Inflammatory macrophage treated with lipopolysaccharide for 4 hours (primary cell): ENCODE data around the gene UBIAD1.
"Not testable (repeated sequence)": the region's sequence is repeated elsewhere in the genome, so short reads cannot be mapped to it uniquely, and the experiment has no call there.

Experiments used
- DNase-seq: peaks from one replicate; pipeline ENCODE4 v3.0.0-alpha.2; 2020

UBIAD1 gene

DNA sequence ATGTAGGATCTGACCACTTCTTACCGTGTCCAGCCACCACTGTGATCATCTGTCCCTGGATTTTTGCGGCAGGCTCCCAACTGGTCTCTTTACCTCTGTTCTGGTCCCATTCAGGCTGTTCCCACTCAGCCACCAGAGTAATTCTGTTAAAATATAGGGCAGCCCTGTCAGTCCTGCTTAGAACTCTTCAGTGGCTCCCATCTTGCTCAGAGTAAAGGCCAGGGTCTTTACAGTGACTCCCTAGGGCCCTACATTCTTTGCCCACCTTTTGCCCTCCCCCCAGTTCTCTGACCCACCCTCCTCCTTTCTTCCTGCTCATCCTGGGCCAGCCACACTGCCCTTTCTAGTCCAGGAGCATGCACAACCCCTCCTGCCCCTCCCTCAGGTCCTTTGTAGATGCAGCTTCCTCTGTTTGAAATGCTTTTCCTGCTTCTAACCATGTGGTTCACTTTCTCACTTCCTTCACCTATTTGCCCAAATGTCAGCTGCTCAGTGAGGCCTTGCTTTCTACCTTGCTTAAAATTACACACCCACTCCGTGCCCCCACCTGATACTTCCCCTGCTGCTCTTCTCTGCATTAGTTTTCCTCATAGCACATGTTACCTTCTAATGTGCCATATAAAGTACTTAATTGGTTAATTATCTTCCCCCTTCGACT lies 7.8 kb downstream of the UBIAD1 start:
- no peak for DNase-seq

DNA sequence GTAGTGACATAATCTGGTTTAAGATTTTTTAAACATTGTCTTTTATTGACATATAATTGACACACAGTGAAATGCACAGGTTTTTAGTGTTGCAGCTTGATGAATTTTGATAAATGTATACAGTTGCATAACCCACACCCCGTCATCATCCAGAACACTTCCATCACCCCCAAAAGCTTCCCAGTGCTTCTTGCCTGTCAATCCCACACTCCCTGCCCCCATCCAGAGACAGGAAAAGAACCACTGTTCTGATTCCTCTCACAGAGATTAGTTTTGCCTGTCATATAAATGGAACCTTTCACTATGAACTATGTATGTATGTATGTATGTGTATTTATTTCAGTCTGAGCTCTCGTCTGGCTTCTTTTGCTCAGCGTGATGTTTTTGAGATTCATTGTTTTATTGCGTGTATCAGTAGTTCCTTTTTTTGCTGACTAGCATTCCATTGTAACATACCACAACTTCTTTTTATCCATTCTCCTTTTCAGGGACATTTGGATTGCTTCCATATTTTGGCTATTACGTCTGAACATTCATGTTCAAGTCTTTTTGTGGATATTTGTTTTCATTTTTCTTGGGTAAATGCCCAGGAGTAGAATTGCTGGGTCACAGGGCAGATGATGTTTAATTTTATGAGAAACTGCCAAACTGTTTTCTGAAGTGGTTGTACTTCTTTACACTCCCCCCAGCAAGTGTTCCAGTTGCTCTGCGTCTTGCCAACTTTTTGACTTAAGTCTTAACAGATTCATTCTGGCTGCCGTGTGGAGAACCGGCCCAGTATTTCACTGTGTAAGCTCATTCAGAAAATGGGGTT lies 8.7 kb downstream of the UBIAD1 start:
- DNase-seq = peak; percentile 28

DNA sequence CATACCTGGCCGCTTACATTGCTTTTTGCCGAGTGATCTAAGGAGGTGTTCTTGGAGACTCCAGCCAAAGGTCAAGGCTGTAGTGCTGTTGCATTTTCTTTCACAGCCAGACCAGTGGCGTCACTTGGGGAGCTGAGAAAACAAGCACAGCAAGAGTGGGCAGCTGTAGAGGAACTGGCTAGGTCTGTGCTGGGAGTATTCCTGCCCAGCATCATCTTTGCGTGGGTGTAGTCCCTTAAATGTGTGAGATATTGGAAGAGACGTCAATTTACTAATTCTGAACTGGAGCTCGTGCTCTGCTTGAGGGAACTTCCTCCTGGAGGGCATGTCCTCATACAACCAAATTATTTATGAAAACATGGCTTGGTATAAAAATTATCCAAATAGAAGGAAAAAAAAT lies 10.2 kb downstream of the UBIAD1 start:
- DNase-seq = peak; percentile 84

DNA sequence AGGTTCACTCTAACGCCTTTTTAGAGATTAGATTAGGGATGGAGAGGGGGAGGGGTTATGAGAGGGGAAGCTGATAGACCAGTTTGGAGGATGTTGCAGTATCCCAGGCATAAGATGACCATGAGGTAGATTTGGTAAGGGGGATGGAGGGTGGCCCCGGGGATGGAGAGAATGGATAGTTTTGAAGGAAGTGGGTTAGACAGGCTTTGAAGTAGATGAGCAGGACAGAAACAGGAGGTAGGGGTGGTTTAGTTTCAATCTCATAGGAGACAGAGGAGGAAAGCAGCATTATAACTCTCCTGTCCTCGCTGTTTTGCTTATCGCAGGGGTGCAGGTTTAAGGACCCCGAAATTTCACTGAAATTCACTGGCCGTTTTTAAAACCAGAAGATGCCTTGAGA lies 11.8 kb downstream of the UBIAD1 start:
- DNase-seq = no peak

DNA sequence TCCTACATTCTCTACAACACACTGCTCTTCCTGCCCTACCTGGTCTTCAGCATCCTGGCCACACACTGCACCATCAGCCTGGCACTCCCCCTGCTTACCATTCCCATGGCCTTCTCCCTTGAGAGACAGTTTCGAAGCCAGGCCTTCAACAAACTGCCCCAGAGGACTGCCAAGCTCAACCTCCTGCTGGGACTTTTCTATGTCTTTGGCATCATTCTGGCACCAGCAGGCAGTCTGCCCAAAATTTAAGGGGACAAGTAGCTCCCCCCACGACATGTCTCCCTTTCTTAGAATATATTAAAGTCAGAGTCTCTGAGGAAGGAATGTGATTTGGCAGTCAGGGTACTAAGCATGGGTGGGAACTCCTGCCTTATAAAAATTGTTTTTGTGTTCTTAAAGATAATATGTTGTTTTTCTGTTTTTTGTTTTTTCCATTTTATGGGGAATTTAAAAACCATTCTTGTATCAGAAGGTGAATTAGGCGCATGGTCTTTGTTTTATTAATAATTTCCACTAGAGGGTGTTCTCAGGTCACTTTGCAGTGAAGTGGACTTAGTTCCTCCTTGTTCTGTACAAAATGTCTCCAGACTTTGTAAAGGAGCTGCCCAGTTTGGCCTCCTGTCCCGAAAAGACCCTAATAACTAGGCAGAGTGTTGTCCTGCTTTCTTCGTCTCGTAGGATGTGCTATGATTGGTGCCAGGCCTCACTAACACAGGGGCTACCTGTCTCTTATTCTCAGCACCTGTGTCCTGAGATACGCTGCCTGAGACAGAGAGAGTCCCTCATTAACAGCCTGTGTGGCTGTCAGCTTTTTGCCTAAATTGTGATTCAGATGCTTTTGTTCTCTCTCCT lies 13.1 kb downstream of the UBIAD1 start:
- DNase-seq = no peak

DNA sequence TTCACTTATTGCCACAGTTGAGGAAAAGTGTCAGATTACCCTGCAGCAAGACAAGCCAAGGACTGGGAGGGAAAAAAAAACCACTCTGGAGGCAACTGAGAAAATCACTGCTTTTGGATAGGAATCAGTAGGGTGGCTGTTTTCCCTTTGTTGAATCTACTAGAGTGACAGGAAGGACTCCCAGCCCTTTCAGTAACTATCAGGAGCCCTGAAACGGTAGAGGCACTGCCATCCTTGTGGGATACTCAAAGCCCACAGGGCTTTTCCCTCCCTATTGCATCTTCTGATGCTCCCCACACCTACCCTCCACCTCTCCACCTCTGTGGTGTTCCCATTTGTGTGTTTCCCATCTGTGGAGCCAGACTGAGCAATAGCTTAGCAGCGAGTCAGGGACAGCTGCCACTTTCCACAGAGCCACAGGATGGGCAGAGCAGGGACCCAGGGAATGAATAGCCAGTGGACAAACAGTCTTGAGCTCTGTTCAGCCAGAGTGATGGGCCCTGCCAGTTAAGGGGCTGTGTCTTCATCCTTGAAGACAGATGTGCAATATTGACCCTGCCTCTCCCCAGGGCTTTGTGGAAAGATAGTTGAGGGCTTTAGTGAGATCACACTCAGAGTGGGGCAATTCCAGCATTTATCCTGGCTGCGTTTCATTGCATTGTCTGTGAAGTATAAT lies 13.9 kb downstream of the UBIAD1 start:
- DNase-seq = no peak

DNA sequence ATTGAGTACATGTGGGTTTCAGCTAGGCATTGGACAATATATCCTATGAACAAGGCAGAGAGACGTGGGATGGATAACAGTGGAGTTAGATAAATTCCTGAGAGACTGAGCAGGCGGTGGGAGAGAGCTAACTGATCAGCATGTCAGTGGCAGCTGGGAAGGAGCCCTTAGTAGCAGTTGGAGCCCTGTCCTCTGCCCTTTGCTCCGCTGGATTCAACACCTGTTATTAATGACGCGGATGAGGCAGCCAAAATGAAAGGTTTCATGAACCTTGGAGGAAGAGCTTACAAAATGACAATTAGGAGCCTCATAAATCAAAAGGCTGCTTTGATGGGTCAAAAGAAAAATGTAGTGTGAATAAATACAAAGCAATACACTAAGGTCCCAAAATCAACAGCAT lies 16.1 kb downstream of the UBIAD1 start:
- no peak for DNase-seq

DNA sequence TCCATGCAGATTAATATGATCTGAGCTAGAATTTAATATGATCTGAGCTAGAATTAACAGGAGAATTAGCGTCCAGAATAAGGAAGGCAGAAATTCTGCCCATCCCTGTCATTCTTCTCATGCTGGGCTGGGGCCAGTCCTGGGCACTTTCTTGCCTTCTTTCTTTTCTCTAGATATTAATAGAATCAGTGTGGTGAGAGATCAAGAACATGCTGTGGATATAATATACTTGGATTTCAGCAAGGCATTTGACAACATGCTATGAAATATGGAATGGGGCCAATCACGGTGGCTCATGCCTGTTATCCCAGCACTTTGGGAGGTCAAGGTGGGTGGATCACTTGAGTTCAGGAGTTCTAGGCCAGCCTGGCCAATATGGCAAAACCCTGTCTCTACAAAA lies 18.1 kb downstream of the UBIAD1 start:
- no peak for DNase-seq

DNA sequence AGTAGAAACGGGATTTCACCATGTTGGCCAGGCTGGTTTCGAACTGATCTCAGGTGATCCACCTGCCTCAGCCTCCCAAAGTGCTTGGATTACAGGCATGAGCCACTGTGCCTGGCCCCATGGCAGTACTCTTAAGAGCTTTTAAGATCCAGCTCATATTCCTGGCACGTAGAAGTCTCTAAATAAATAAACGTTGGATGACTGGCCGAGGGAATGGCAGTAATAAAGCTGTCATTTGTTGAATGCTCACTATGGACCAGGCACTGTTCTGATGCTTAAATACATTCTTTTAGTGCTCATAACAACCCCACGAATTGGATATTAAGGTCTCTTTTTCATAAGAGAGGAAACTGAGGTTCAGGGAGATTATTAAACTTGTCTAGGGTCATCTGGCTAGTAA lies 20.9 kb downstream of the UBIAD1 start:
- DNase-seq = no peak

DNA sequence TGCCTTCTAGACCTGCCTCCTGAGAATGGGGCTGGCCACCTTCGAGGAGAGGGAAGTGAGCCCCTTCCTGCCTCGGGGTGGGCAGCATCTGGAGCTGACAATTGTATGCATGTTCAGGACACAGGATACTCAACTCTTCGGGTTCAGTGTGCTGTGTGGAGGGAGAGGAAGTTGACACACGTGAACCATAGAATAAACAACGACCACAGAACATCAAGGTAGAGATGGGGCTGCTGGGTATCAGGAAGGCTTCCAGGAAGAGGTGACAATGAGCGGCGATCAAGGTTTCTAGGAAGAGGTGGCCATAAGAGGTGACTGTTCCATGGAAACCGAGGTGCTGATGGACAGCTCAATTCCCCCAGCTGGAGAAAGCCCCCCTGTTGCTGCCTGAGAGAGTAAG lies 22.0 kb downstream of the UBIAD1 start:
- DNase-seq = no peak

DNA sequence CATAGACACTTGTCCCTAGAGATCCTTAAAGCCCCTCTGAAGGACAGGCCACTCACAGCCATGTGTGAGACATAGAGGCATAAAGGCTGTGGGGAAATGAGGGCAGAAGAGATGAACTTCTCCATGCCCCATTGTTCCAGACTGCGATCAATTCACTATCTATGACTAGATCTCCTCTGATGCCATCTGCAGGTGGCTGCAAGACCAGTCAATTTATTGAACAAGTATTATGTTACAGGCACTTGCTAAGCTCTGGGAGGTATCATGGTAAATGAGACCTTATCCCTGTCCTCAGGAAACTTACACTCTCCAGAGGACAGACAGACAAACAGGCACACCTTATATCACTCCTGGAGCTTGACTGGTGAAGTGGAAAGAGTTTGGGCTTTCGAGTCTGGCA lies 22.9 kb downstream of the UBIAD1 start:
- no peak for DNase-seq

DNA sequence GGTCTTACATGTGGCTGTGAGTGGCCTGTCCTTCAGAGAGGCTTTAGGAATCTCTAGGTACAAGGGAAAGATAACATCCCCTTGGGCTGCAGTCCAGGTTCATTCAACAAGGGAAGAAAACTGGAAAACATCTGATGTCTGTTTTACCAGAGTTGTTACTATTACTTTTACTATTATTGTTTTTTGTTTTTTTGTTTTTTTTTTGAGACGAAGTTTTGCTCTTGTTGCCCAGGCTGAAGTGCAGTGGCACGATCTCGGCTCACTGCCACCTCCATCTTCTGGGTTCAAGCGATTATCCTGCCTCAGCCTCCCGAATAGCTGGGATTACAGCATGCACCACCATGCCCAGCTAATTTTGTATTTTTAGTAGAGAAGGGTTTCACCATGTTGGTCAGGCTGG lies 24.8 kb downstream of the UBIAD1 start:
- DNase-seq = not testable (repeated sequence)

DNA sequence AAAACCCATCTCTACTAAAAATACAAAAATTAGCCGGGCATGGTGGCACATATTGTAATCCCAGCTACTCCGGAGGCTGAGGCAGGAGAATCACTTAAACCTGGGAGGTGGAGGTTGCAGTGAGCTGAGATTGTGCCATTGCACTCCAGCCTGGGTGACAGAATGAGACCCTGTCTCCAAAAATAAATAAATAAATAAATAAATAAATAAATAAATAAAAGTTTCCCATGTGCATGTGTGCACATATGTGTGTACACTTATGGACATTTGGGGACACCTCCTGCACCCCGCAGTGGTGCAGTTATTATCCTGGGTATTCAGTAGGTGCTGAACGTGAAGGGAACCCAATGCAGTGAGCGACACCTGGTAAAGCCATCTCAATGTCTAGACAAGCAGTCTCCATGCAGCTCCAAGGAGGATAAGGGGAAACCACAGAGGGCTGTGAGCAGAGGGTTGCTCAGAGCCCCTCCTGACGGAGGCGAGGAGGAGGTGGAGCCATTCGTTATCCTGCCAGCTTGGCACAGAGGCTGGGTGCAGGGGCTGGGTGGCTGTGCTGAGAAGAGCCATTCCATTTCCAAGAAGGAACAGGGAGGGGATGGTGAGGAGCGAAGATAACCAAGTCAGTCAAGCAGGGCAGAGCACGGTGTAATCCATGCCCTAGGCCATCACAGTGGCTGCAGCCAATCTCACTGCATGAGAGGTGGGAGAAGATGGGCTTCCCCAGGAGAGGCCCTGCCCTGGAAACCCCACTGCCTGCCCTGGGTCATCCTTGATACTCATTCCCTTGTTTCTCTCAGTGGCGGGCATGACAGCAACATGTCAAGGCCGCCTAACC lies 25.6 kb downstream of the UBIAD1 start:
- no peak for DNase-seq

DNA sequence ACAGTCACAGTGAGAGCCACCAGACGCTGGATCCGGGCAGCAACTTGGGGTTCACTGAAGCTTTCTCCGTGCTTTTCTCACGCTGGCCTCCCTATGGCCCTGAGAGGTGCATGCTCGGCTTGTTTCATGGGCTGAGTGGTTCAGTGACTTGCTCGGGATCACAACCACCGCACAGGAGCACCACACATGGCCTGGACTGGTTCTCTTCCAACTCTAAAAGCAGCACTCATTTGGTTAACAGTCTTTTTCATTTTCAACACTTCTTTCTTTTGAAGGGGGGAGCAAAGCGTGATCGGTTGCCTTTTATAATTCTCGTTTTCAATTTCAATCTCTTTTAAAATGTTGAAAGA lies 26.2 kb downstream of the UBIAD1 start:
- no peak for DNase-seq

DNA sequence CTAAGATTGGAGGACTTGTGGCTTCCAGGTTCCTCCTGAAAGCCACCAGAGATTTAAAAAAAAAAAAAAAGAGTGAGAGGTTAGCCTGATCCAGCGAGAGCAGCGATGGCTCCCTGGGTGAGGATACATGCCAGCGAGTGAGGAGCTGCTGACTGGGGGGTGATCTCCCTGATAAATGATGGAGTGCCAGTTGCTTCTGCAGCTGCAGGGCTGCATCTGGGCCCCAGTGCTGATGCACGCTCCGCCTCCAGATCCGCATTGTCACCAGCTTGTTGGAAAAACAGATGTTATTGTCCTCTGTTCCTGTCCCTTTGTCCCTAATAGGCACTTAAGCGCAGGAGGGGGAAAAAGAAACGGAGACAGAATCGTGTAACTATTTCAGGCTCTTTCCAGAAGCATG lies 28.6 kb downstream of the UBIAD1 start:
- DNase-seq = no peak

DNA sequence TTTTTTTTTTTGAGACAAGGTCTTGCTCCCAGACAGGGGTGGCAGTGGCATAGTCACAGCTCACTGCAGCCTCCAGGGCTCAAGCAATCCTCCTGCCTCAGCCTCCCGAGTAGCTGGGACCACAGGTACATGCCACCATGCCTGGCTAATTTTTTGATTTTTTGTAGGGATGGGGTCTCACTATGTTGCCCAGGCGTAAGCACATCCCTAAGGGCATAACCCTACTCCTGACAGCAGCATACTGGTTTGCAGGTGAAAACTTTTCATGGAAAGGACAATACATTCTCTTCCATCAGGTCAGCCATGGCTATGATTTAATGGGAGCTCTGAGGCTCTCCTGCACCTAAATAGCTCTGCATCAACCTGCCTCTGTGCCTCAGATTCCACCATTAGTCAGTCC lies 29.4 kb downstream of the UBIAD1 start:
- DNase-seq = no peak

DNA sequence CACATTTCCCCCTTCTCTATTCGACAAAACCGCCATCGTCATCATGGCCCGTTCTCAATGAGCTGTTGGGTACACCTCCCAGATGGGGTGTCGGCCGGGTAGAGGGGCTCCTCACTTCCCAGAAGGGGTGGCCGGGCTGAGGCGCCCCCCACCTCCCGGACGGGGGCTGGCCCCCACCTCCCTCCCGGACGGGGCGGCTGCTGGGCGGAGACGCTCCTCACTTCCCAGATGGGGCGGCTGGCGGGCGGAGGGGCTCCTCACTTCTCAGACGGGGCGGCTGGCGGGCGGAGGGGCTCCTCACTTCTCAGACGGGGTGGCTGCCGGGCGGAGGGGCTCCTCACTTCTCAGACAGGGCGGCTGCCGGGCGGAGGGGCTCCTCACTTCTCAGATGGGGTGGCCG lies 32.5 kb downstream of the UBIAD1 start:
- not testable (repeated sequence) for DNase-seq

DNA sequence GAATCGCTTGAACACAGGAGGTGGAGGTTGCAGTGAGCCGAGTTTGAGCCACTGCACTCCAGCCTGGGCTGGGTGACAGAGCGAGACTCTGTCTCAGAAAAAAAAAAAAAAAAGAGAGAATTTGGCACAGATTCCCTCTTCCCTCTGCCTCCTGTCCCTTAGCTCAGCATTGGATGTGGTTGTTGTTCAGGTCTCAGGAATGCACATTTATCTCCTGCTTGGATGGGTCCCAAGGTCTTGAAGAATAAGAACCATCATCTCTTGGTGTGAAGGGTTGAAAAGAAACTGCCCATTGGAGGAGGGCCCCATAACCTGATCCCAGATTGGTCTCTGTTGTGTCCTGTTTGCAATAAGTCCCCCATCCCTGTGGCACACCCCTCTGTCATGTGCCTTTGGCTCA lies 34.9 kb downstream of the UBIAD1 start:
- DNase-seq = no peak

DNA sequence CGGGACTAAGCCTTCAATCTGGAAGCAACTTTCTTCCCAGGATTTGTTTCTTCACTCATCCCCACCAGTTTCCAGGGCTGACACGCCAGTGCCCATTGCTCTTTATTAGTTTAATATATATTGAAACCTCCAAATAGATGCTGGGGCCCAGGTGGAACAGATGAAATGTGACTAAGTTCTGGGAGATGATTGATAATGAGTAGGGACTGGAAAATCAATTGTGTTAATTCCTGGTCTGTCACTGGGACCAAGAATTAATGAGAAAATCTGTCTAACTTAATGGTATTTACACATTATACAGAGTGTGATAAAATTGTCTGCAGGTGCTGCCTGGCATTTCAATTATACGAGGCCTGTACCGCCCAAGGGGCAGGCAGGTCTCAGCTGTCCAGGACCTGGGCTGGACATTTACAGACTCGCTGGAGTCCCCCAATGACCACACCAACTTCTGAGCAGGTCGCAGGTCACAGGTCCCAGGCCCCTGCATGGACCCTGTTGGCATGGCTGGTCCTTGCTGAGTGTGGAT lies 35.8 kb downstream of the UBIAD1 start:
- DNase-seq = no peak

DNA sequence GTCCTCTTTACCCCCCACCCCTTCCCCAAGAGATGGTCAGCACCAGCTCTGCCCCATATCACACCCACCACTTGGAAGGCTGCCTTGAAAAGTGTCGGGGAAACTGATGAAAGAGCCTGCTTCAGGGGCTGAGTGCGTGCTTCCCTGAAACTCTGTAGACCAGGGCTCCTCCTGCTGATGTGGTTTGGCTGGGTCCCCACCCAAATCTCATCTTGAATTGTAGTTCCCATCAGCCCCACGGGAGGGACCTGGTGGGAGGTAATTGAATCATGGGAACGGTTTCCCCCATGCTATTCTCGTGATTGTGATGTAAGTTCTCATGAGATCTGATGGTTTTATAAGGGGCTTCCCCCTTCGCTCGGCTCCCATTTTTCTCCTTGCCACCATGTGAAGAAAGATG lies 36.4 kb downstream of the UBIAD1 start:
- no peak for DNase-seq

DNA sequence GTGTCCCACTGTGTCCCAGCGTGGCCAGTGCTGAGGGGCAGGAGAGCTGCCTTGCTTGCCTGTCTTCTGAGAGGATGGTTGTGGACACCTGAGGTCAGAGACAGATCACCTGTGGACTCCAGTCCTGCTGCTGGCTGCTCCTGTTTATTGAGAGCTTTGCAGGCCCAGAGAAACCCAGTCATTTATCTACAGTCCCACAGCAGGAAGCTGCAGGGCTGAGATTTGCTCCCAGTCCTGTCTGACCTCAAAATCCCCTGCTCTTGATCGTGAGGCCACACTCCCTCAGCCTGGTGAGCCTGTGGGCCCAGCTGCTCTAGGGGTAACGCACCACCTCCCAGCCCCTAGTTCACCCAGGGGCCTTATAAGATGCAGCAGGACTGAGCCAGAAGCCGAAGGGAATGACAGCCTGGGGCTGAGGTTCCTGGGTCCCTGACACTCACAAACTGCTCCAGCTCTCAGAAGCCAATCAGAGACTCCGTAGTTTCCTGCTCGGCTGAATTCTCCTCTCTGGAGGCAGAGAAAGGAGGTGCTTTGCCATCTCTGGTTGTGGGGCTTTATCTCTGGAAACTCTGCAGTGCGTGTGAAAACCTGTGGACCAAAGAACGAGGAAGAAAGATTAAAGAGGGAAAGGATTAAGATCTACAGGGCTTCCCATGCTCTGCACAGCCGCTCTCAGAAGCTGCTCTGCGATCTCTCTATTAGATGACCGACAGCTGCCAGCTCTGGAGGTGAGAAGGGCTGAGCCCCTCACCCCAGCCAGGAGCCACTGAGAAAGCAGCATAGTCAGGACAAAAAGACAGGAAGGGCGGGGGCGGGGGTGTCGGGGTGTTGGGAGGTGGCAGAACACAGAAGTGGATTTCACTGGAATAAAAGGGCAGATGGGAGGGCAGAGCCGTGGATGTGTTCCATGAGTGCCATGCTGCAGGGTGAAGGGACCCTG lies 39.1 kb downstream of the UBIAD1 start:
- no peak for DNase-seq
